Panc1 (cell line): ENCODE measurements around the gene ULBP3. TPM values are rescaled to one million over a fixed set of nuclear protein-coding genes. Genes with fewer than 3 reads are reported as not detected.

Experiments
- ATAC-seq: fragments of 200-7000 bp; cut with Tn5 transposase; 2 replicates; pipeline ENCODE4 v1.9.1; 2020; ENCODE audit warnings: mild to moderate bottlenecking, moderate library complexity
- BruUV-seq: library from RNA; stranded (reverse); fragments of 400-500 nt; replicated peaks from 2 replicates; lab custom pipeline; 2021; lab: Mats Ljungman, UMichigan
- CTCF ChIA-PET: fragments of 300-600 bp; sonication (Branson Sonifier 250); formaldehyde crosslinking; loops from one replicate; lab custom pipeline; 2022; ENCODE audit warnings: antibody characterized with exemption; lab: Charles Lee
- POLR2A ChIA-PET: fragments of 300-600 bp; sonication (Branson Sonifier 250); formaldehyde crosslinking; loops from one replicate; lab custom pipeline; 2022; ENCODE audit warnings: antibody characterized with exemption; lab: Charles Lee
- DNase-seq: peaks from one replicate; pipeline ENCODE4 v3.0.0-alpha.2; 2010; ENCODE audit warnings: low read depth, low spot score
- H3K27ac ChIP-seq: 2 replicates; pipeline ENCODE4 v1.5.1; 2011; ENCODE audit warnings: mild to moderate bottlenecking, low read length, inconsistent platforms
- H3K27me3 ChIP-seq: fragments of 200-500 bp; sonication (Bioruptor generic); 2 replicates; pipeline ENCODE4 v1.6.0; 2014; ENCODE audit warnings: low read length, inconsistent platforms; ENCODE audit not compliant: control insufficient read depth, insufficient read depth
- H3K36me3 ChIP-seq: fragments of 200-500 bp; sonication (Bioruptor generic); 2 replicates; pipeline ENCODE4 v1.5.1; 2014; ENCODE audit warnings: inconsistent platforms, mild to moderate bottlenecking, low read length, moderate library complexity; ENCODE audit not compliant: control insufficient read depth, insufficient read depth
- H3K4me1 ChIP-seq: 2 replicates; pipeline ENCODE4 v1.5.1; 2011; ENCODE audit warnings: inconsistent platforms, mild to moderate bottlenecking, low read length, moderate library complexity; ENCODE audit not compliant: control insufficient read depth, insufficient read depth
- H3K4me3 ChIP-seq, 2 experiments: 2 replicates each; pipeline ENCODE4 v1.5.1; 2011 to 2012; ENCODE audit warnings: low read depth in 2 of 2, low read length in 2 of 2, mild to moderate bottlenecking in 2 of 2, inconsistent platforms in 1 of 2, moderate library complexity in 1 of 2
- H3K9me3 ChIP-seq: fragments of 200-500 bp; sonication (Bioruptor generic); 2 replicates; pipeline ENCODE4 v1.5.1; 2014; ENCODE audit warnings: low read depth, mild to moderate bottlenecking, inconsistent platforms, low read length, moderate library complexity; ENCODE audit not compliant: control insufficient read depth, insufficient read depth
- POLR2AphosphoS5 ChIP-seq: IDR thresholded peaks from 2 replicates; pipeline ENCODE4 v1.6.1; 2012; ENCODE audit warnings: mild to moderate bottlenecking, low read depth, low read length, moderate library complexity
- SIN3A ChIP-seq: IDR thresholded peaks from 2 replicates; pipeline ENCODE4 v1.6.1; 2012; ENCODE audit warnings: low read depth, mild to moderate bottlenecking, low read length, moderate library complexity, borderline replicate concordance; ENCODE audit not compliant: insufficient read depth
- TCF7L2 ChIP-seq: IDR thresholded peaks from 2 replicates; pipeline ENCODE4 v1.6.1; 2011; ENCODE audit warnings: mild to moderate bottlenecking, low read depth, low read length, inconsistent platforms
- in situ Hi-C: cut with HindIII; loops from 2 replicates; pipeline ENCODE4 v1.10.0; 2016; ENCODE audit warnings: low sequenced_read_pairs, low pct_unique_long_range_greater_than_20kb
- intact Hi-C: fragments of 100-400 bp; cut with micrococcal nuclease; formaldehyde crosslinking; loops from one replicate; pipeline ENCODE4 v1.10.0; 2022; ENCODE audit not compliant: unreplicated experiment
- total RNA-seq: library from RNA; stranded (reverse); gene quantifications from one replicate; pipeline ENCODE4 v1.2.1, GENCODE V29; 2021; ENCODE audit not compliant: unreplicated experiment
- TF ChIP-seq, protein P1 (sequence below): fragments of 450-650 bp; IDR thresholded peaks from 2 replicates; pipeline ENCODE4 v1.5.1; 2017; ENCODE audit warnings: mild to moderate bottlenecking
- TF ChIP-seq, protein P2 (sequence below), 2 experiments: IDR thresholded peaks; 2 replicates each; pipeline ENCODE4 v1.6.1; 2011 to 2012; ENCODE audit warnings: low read depth in 2 of 2, control low read depth in 1 of 2, low read length in 1 of 2, mild to moderate bottlenecking in 1 of 2, moderate library complexity in 1 of 2; ENCODE audit not compliant: insufficient read depth in 1 of 2

The ULBP3 gene
- total RNA-seq, 1 experiment from 2014 or later: 2.4 TPM

DNA sequence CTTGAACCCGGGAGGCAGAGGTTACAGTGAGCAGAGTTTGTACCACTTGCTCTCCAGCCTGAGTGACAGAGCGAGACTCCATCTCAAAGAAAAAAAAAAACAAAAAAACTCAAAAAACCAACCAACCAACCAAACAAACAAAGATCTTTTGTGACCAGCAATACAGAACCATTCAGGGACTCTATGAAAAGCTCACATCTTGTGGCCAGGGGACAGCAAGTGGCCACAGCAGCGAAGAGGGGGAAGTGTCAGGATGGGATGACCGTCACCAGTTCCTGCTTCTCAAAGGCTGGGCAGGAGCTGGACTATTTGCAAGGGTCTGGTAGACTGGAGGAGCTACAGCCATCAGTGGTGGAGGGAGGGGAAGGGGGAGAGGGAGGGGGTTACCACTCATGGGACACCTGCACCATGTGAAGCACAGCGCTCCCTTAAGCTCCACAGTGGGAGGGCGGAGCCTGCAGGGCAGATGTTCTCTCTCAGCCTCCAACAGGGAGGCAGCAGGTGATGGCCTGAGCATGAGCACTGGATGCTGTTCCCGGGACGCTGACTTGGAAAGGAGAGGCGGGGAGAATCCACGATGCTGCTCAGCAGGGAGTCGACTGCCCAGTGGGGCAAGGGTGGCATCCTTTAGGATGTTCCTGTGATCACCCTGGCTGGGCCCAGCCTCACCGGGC is 19.7 kb upstream of the ULBP3 start:
- Histone ChIP-seq H3K27me3 (no peaks in the 10 kb centered on the region; the same call in 1 of the 2 replicates), H3K4me3 (no peak overlapping the region), H3K4me1 (no peaks in the 10 kb centered on the region), H3K27ac (no peak overlapping the region), H3K9me3 (no peaks in the 10 kb centered on the region), H3K36me3 (no peaks in the 10 kb centered on the region)
- ChIA-PET CTCF (no interaction called here), POLR2A (interaction anchor here (0.7 kb wide), 1 partner anchor 16 kb away, joined by 3 read pairs; no protein-coding TSS in a partner anchor)
- TF ChIP-seq, protein P1, sequence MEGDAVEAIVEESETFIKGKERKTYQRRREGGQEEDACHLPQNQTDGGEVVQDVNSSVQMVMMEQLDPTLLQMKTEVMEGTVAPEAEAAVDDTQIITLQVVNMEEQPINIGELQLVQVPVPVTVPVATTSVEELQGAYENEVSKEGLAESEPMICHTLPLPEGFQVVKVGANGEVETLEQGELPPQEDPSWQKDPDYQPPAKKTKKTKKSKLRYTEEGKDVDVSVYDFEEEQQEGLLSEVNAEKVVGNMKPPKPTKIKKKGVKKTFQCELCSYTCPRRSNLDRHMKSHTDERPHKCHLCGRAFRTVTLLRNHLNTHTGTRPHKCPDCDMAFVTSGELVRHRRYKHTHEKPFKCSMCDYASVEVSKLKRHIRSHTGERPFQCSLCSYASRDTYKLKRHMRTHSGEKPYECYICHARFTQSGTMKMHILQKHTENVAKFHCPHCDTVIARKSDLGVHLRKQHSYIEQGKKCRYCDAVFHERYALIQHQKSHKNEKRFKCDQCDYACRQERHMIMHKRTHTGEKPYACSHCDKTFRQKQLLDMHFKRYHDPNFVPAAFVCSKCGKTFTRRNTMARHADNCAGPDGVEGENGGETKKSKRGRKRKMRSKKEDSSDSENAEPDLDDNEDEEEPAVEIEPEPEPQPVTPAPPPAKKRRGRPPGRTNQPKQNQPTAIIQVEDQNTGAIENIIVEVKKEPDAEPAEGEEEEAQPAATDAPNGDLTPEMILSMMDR: no peak
- TF ChIP-seq SIN3A (no peak), TCF7L2 (no peak), POLR2AphosphoS5 (no peak)
- TF ChIP-seq, protein P2, sequence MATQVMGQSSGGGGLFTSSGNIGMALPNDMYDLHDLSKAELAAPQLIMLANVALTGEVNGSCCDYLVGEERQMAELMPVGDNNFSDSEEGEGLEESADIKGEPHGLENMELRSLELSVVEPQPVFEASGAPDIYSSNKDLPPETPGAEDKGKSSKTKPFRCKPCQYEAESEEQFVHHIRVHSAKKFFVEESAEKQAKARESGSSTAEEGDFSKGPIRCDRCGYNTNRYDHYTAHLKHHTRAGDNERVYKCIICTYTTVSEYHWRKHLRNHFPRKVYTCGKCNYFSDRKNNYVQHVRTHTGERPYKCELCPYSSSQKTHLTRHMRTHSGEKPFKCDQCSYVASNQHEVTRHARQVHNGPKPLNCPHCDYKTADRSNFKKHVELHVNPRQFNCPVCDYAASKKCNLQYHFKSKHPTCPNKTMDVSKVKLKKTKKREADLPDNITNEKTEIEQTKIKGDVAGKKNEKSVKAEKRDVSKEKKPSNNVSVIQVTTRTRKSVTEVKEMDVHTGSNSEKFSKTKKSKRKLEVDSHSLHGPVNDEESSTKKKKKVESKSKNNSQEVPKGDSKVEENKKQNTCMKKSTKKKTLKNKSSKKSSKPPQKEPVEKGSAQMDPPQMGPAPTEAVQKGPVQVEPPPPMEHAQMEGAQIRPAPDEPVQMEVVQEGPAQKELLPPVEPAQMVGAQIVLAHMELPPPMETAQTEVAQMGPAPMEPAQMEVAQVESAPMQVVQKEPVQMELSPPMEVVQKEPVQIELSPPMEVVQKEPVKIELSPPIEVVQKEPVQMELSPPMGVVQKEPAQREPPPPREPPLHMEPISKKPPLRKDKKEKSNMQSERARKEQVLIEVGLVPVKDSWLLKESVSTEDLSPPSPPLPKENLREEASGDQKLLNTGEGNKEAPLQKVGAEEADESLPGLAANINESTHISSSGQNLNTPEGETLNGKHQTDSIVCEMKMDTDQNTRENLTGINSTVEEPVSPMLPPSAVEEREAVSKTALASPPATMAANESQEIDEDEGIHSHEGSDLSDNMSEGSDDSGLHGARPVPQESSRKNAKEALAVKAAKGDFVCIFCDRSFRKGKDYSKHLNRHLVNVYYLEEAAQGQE (IDR thresholded peaks at IDR 0.05; ENCODE audit: insufficient read depth in 1 of 2, low read depth in 2 of 2, low read length in 1 of 2): no peak
- in situ Hi-C loops: no loop called here
- no TSS peak for BruUV-seq
- intact Hi-C loops: no loop called here
- no peak for DNase-seq
- no peak for ATAC-seq

DNA sequence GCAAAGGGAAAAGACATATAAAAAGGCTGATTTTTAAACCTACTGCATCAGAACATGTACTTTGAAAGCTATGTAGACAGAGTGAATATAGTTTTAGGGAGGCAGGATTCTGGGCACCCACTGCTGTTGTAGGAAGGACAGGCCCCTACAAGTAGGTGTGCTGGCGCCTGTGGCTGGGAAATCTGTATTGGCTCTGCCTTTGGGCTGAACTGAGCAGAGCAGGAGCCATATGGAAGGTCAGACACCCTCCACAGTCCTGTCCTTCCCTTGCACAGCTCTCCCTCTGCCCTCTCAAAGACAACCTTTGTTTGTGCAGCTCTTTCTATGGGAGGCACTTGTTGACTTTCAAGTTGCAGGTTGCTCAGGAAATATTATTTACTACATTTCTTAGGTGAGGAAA is 18.4 kb upstream of the ULBP3 start:
- ATAC-seq (no peak), DNase-seq (no peak)
- in situ Hi-C loops (no loop called here), intact Hi-C loops (no loop called here)
- H3K9me3 ChIP-seq: no peaks in the 10 kb centered on the region
- no TSS peak for BruUV-seq
- no peaks in the 10 kb centered on the region for H3K4me1 ChIP-seq
- POLR2A ChIA-PET: no interaction called here
- no peak overlapping the region for H3K27ac ChIP-seq
- CTCF ChIA-PET: no interaction called here
- TF ChIP-seq, protein P1: no peak
- TF ChIP-seq POLR2AphosphoS5 (no peak), TCF7L2 (no peak), SIN3A (no peak)
- TF ChIP-seq, protein P2 (IDR thresholded peaks at IDR 0.05; ENCODE audit: insufficient read depth in 1 of 2, low read depth in 2 of 2, low read length in 1 of 2): no peak
- H3K27me3 ChIP-seq: no peaks in the 10 kb centered on the region; the same call in 1 of the 2 replicates
- H3K36me3 ChIP-seq: no peaks in the 10 kb centered on the region
- no peak overlapping the region for H3K4me3 ChIP-seq
